K562 (cell line): ENCODE data around the gene FSHR. TPM values are rescaled to one million over a fixed set of nuclear protein-coding genes. Genes with fewer than 3 reads are reported as not detected.

Source experiments
- ATAC-seq: fragments of 200-7000 bp; cut with Tn5 transposase; 3 replicates; pipeline ENCODE4 v1.9.1; 2020; ENCODE audit warnings: moderate library complexity
- BruUV-seq: library from RNA; stranded (reverse); fragments of 400-500 nt; replicated peaks from 2 replicates; lab custom pipeline; 2021; lab: Mats Ljungman, UMichigan
- CTCF ChIA-PET: fragments of 300-600 bp; formaldehyde crosslinking; extraction: SDS; loops from one replicate; lab custom pipeline; 2021; ENCODE audit warnings: low intra/inter-chr PET ratio; lab: Yijun Ruan, JAX
- POLR2A ChIA-PET: fragments of 300-600, 350-650 bp; sonication (Branson Sonifier 250); formaldehyde crosslinking; extraction: SDS; loops from one replicate; lab custom pipeline; 2021; ENCODE audit warnings: antibody characterized with exemption, inconsistent platforms; lab: Yijun Ruan, JAX
- DNase-seq, 4 experiments: peaks; one replicate each; pipeline versions ENCODE4 v3.0.0 to v3.0.0-alpha.2; 2011 to 2018; ENCODE audit warnings: low spot score in 3 of 4, mixed read lengths in 3 of 4; ENCODE audit errors: extremely low read depth in 1 of 4
- FAIRE-seq: peaks from 2 replicates; lab custom pipeline; 2011; peaks lifted over from hg19 to GRCh38; lab: Jason Lieb, UNC
- H2AFZ ChIP-seq: 2 replicates; pipeline ENCODE4 v1.6.0; 2011; ENCODE audit warnings: low read depth, low read length, control low read depth, inconsistent platforms
- H3K27ac ChIP-seq: fragments of 200-600 bp; 3 replicates; pipeline ENCODE4 v1.8.0; 2011; ENCODE audit warnings: low read depth, mild to moderate bottlenecking, control low read depth, inconsistent platforms, low read length, moderate library complexity, mixed read lengths; ENCODE audit errors: extremely low read depth
- H3K27me3 ChIP-seq, 2 experiments: fragments of 300-600 bp in 1 of 2; 2 replicates in 1 of 2; 3 replicates in 1 of 2; pipeline versions ENCODE4 v1.6.0 to v1.8.0; 2011; ENCODE audit warnings: inconsistent platforms in 2 of 2, low read length in 2 of 2, mild to moderate bottlenecking in 1 of 2, mixed read lengths in 1 of 2, moderate library complexity in 1 of 2; ENCODE audit not compliant: control insufficient read depth in 2 of 2, insufficient read depth in 2 of 2
- H3K36me3 ChIP-seq: fragments of 300-600 bp; 3 replicates; pipeline ENCODE4 v1.8.0; 2011; ENCODE audit warnings: mild to moderate bottlenecking, low read length, inconsistent platforms; ENCODE audit not compliant: control insufficient read depth, insufficient read depth
- H3K4me1 ChIP-seq, 2 experiments: fragments of 200-600 bp in 1 of 2; replicated peaks in 1 of 2; 2 replicates in 1 of 2; 3 replicates in 1 of 2; pipeline versions ENCODE4 v1.5.1 to v1.8.0; 2011; ENCODE audit warnings: inconsistent platforms in 2 of 2, low read length in 2 of 2, mild to moderate bottlenecking in 1 of 2, mixed read lengths in 1 of 2, moderate library complexity in 1 of 2; ENCODE audit not compliant: control insufficient read depth in 2 of 2, insufficient read depth in 2 of 2
- H3K4me2 ChIP-seq: 2 replicates; pipeline ENCODE4 v1.6.1; 2011; ENCODE audit warnings: low read length, control low read depth, inconsistent platforms, mixed read lengths; ENCODE audit not compliant: insufficient read depth
- H3K4me3 ChIP-seq: fragments of 200-600 bp; sonication (generic), shearing (Covaris generic); 2 replicates; pipeline ENCODE4 v1.5.1; 2016; ENCODE audit warnings: control low read depth, inconsistent platforms
- H3K79me2 ChIP-seq: fragments of 200-600 bp; 3 replicates; pipeline ENCODE4 v1.8.0; 2011; ENCODE audit warnings: low read length, inconsistent platforms; ENCODE audit not compliant: control insufficient read depth, insufficient read depth
- H3K9ac ChIP-seq, 2 experiments: 2 replicates each; pipeline versions ENCODE4 v1.6.0 to v1.6.1; 2011; ENCODE audit warnings: low read depth in 2 of 2, low read length in 2 of 2, control low read depth in 1 of 2, inconsistent platforms in 1 of 2, mild to moderate bottlenecking in 1 of 2, mixed read lengths in 1 of 2; ENCODE audit not compliant: insufficient read depth in 1 of 2
- H3K9me1 ChIP-seq: one replicate; pipeline ENCODE4 v1.6.0; 2011; ENCODE audit warnings: inconsistent platforms, mild to moderate bottlenecking, low read length, moderate library complexity; ENCODE audit not compliant: control insufficient read depth, insufficient read depth
- H3K9me3 ChIP-seq: replicated peaks from 2 replicates; pipeline ENCODE4 v1.5.1; 2011; ENCODE audit warnings: low read depth, low read length, inconsistent platforms; ENCODE audit not compliant: control insufficient read depth, insufficient read depth
- H4K20me1 ChIP-seq: replicated peaks from 2 replicates; pipeline ENCODE4 v1.6.1; 2011; ENCODE audit warnings: low read length, inconsistent platforms, mixed read lengths; ENCODE audit not compliant: control insufficient read depth, insufficient read depth
- HNRNPLL ChIP-seq: fragments of 200-400 bp; formaldehyde crosslinking; IDR thresholded peaks from 2 replicates; pipeline ENCODE4 v1.6.1; 2017; ENCODE audit warnings: low read length, low read depth, mild to moderate bottlenecking; ENCODE audit not compliant: poor library complexity, severe bottlenecking
- KLF10 ChIP-seq: fragments of 250-450 bp; sonication (Bioruptor Pico); IDR thresholded peaks from 2 replicates; pipeline ENCODE4 v1.6.1; 2021; ENCODE audit warnings: matching md5 sums
- PHF20 ChIP-seq: fragments of 450-650 bp; IDR thresholded peaks from 2 replicates; pipeline ENCODE4 v1.6.1; 2018; ENCODE audit not compliant: partially characterized antibody
- SMAD2 ChIP-seq: fragments of 150-350 bp; IDR thresholded peaks from 2 replicates; pipeline ENCODE4 v1.6.1; 2014; ENCODE audit warnings: low read depth, mild to moderate bottlenecking, low read length
- TAF15 ChIP-seq: fragments of 200-400 bp; formaldehyde crosslinking; IDR thresholded peaks from 2 replicates; pipeline ENCODE4 v1.6.1; 2017; ENCODE audit warnings: mild to moderate bottlenecking, low read depth, low read length, moderate library complexity
- TFAP4 ChIP-seq: sonication (generic); formaldehyde crosslinking; IDR thresholded peaks from 2 replicates; pipeline ENCODE4 v1.8.0; 2022; ENCODE audit warnings: missing genetic modification reagents, mild to moderate bottlenecking, moderate library complexity, borderline replicate concordance
- WGBS: fragments of 100-300 bp; shearing (Covaris generic); methylation state at CpG from one replicate; pipeline ENCODE4 v1.1.6; 2016; ENCODE audit warnings: low coverage, mixed read lengths; ENCODE audit not compliant: insufficient coverage; ENCODE audit errors: missing lambda C conversion rate; 5-methylcytosine and 5-hydroxymethylcytosine counted together
- in situ Hi-C: fragments of 300-500 bp; cut with MboI; formaldehyde crosslinking; loops from 4 replicates; pipeline ENCODE4 v1.15.0; 2018; ENCODE audit warnings: inconsistent platforms, mixed read lengths
- intact Hi-C: fragments of 100-400 bp; cut with micrococcal nuclease; formaldehyde crosslinking; loops from 2 replicates; pipeline ENCODE4 v1.14.2; 2022
- polyA plus RNA-seq, 8 experiments: library from polyadenylated mRNA; depleted of rRNA in 4 of 8; stranded (reverse) in 5 of 8; unstranded in 3 of 8; fragments of >200 nt; fragmentation: Nextera tagmentation in 2 of 8; fragmentation: Illumina TruSeq in 1 of 8; extraction: Ambion mirVana in 2 of 8; extraction: Trizol in 1 of 8; gene quantifications; 2 replicates each; pipeline versions ENCODE4 v1.2.1 to v1.2.3, GENCODE V29; 2011 to 2014; ENCODE audit warnings: inconsistent platforms in 1 of 8, missing spikeins in 1 of 8
- total RNA-seq, 7 experiments: library from RNA; depleted of rRNA in 6 of 7; stranded (reverse); fragments of >200 nt in 6 of 7; fragmentation: Illumina TruSeq in 2 of 7; extraction: Trizol in 2 of 7; gene quantifications; 2 replicates each; pipeline versions ENCODE4 v1.2.1 to v1.2.3, GENCODE V29; 2011 to 2021; ENCODE audit warnings: low replicate concordance in 1 of 7
- TF ChIP-seq, protein P1 (sequence below): sonication (generic); formaldehyde crosslinking; IDR thresholded peaks from 2 replicates; pipeline ENCODE4 v1.8.0; 2022; ENCODE audit warnings: mild to moderate bottlenecking, missing genetic modification reagents
- TF ChIP-seq, protein P2 (sequence below): sonication (generic); formaldehyde crosslinking; IDR thresholded peaks from 2 replicates; pipeline ENCODE4 v1.8.0; 2022; ENCODE audit warnings: missing genetic modification reagents, mild to moderate bottlenecking, borderline replicate concordance

The FSHR gene
- total and polyA plus RNA-seq, 9 of the 15 experiments (the other 6 are each of a cell fraction or from before 2014, with no cell fraction given) = not detected

- H3K9ac ChIP-seq = no peak overlapping the region
- no peaks in the 10 kb centered on the region for H3K4me1 ChIP-seq
- BruUV-seq = no TSS peak
- CTCF ChIA-PET = no interaction called here
- in situ Hi-C loops = no loop called here
- H2AFZ ChIP-seq = no peak overlapping the region
- H3K9me3 ChIP-seq = no peaks in the 10 kb centered on the region
- H4K20me1 ChIP-seq = no peaks in the 10 kb centered on the region
- H3K79me2 ChIP-seq = no peaks in the 10 kb centered on the region
- H3K36me3 ChIP-seq = no peaks in the 10 kb centered on the region
- H3K9me1 ChIP-seq = no peaks in the 10 kb centered on the region
- intact Hi-C loops = no loop called here
- ATAC-seq (no peak), DNase-seq (no peak), FAIRE-seq (no peak)
- H3K27me3 ChIP-seq = no peaks in the 10 kb centered on the region
- 5% methylated on average over 4 of the region's 4 CpGs for WGBS
- H3K4me3 ChIP-seq = no peak overlapping the region
- H3K4me2 ChIP-seq = no peak overlapping the region
- TF ChIP-seq HNRNPLL (no peak), KLF10 (CRISPR knock-in tag) (no peak)
- TF ChIP-seq, all 486 proteins: peak for 0
- H3K27ac ChIP-seq = no peak overlapping the region
- POLR2A ChIA-PET = no interaction called here
Observed at GRCh38 chr2:48979691-48980090, 174.6 kb downstream of the FSHR start.

DNA sequence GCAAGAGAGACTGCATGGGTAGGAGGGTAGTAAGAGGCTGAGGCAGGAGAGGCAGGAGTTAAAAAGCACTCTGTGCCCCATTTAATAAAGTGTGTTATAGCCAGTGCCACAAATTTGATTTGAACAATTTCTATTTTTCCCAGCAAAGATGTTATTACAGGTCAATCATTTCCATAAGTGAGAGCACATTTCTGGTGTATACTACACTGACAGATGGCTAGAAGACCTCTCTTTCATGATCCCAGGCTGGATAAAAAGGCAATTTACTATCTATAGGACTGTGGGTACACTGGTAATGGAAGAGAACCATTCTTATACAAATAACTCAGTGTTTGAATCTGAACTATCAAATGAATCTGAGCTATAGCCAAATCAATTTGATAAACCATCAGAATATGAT is 176.2 kb downstream of the FSHR start:
- Histone ChIP-seq H4K20me1 (no peaks in the 10 kb centered on the region), H3K9me1 (no peaks in the 10 kb centered on the region), H3K9ac (no peak overlapping the region), H3K4me2 (no peak overlapping the region), H3K79me2 (no peaks in the 10 kb centered on the region), H3K4me3 (no peak overlapping the region), H3K36me3 (no peaks in the 10 kb centered on the region), H2AFZ (no peak overlapping the region), H3K27me3 (no peaks in the 10 kb centered on the region), H3K9me3 (no peaks in the 10 kb centered on the region), H3K4me1 (no peaks in the 10 kb centered on the region), H3K27ac (no peak overlapping the region)
- BruUV-seq = no TSS peak
- POLR2A ChIA-PET = no interaction called here
- ATAC-seq (no peak), DNase-seq (no peak), FAIRE-seq (no peak)
- CTCF ChIA-PET = no interaction called here
- in situ Hi-C loops = no loop called here
- intact Hi-C loops = no loop called here
- no peak for TF ChIP-seq PHF20
- TF ChIP-seq TFAP4 (CRISPR knock-in tag) = no peak
- TF ChIP-seq TAF15 = no peak
- TF ChIP-seq, protein P1, sequence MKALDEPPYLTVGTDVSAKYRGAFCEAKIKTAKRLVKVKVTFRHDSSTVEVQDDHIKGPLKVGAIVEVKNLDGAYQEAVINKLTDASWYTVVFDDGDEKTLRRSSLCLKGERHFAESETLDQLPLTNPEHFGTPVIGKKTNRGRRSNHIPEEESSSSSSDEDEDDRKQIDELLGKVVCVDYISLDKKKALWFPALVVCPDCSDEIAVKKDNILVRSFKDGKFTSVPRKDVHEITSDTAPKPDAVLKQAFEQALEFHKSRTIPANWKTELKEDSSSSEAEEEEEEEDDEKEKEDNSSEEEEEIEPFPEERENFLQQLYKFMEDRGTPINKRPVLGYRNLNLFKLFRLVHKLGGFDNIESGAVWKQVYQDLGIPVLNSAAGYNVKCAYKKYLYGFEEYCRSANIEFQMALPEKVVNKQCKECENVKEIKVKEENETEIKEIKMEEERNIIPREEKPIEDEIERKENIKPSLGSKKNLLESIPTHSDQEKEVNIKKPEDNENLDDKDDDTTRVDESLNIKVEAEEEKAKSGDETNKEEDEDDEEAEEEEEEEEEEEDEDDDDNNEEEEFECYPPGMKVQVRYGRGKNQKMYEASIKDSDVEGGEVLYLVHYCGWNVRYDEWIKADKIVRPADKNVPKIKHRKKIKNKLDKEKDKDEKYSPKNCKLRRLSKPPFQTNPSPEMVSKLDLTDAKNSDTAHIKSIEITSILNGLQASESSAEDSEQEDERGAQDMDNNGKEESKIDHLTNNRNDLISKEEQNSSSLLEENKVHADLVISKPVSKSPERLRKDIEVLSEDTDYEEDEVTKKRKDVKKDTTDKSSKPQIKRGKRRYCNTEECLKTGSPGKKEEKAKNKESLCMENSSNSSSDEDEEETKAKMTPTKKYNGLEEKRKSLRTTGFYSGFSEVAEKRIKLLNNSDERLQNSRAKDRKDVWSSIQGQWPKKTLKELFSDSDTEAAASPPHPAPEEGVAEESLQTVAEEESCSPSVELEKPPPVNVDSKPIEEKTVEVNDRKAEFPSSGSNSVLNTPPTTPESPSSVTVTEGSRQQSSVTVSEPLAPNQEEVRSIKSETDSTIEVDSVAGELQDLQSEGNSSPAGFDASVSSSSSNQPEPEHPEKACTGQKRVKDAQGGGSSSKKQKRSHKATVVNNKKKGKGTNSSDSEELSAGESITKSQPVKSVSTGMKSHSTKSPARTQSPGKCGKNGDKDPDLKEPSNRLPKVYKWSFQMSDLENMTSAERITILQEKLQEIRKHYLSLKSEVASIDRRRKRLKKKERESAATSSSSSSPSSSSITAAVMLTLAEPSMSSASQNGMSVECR (CRISPR knock-in tag) = no peak
- TF ChIP-seq, protein P2, sequence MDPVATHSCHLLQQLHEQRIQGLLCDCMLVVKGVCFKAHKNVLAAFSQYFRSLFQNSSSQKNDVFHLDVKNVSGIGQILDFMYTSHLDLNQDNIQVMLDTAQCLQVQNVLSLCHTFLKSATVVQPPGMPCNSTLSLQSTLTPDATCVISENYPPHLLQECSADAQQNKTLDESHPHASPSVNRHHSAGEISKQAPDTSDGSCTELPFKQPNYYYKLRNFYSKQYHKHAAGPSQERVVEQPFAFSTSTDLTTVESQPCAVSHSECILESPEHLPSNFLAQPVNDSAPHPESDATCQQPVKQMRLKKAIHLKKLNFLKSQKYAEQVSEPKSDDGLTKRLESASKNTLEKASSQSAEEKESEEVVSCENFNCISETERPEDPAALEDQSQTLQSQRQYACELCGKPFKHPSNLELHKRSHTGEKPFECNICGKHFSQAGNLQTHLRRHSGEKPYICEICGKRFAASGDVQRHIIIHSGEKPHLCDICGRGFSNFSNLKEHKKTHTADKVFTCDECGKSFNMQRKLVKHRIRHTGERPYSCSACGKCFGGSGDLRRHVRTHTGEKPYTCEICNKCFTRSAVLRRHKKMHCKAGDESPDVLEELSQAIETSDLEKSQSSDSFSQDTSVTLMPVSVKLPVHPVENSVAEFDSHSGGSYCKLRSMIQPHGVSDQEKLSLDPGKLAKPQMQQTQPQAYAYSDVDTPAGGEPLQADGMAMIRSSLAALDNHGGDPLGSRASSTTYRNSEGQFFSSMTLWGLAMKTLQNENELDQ (CRISPR knock-in tag) = no peak
- TF ChIP-seq SMAD2 = no peak
